Activated CD8-positive, alpha-beta memory T cell treated with anti-CD3 and anti-CD28 coated beads, Interleukin-2, amount 50 U/mL, for 4 hours (primary cell): ENCODE data around the gene LIMA1.
A peak's percentile ranks its signal among the peaks of the same experiment; 100 is the strongest.
"Not testable (repeated sequence)": the region's sequence is repeated elsewhere in the genome, so short reads cannot be mapped to it uniquely, and the experiment has no call there.

ENCODE experiments used
- DNase-seq: peaks from one replicate; pipeline ENCODE4 v3.0.0-alpha.2; 2020

Gene LIMA1

DNA sequence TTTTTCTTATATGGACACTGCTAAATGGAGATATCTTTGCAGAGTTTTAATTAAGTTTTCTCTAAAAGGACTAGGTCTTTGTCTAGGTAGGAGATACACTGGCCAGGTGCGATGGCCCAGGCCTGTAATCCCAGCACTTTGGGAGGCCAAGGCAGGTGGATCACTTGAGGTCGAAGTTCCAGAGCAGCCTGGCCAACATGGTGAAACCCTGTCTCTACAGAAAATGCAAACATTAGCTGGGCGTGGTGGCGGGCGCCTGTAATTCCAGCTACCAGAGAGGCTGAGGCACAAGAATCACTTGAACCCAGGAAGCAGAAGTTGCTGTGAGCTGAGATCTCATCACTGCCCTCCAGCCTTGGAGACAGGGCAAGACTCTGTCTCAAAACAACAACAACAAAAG, 99.1 kb downstream of the LIMA1 start:
- DNase-seq, result no peak

- no peak for DNase-seq
Observed at GRCh38 chr12:50182461-50182860, 100.9 kb downstream of the LIMA1 start.

DNA sequence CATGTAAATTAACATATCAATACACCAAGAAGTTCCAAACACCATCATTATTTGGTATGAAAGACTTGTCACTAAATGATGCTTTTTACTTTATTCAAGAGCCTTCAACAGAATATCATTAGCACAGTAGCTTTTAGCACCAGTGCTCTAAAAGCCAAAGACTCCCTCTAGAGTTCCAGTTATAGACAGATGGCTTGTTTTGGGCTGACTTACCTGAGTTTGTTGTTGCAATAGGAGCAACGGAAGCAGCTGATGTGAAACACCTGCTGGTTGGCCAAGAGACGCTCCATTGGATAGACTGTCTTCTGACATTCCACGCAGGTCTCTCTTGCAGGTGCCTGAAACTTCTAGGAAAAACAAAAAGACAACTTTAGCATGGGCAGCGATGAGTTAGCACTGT, 101.6 kb downstream of the LIMA1 start:
- no peak for DNase-seq

DNA sequence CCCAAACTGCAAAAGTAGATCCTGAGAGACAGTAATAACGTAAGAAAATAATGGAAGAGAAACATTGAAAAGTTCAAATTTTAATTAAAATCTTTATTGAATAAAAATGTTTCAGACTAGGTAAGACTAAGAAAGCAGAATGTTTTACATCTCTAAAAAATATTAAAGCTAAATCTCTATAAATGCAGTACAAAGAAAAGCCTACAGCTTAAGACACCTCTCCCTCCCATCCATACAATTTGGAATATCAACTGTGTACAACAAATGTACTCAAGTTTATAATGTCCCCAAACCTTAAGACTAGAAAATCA, 107.6 kb downstream of the LIMA1 start:
- no peak for DNase-seq

DNA sequence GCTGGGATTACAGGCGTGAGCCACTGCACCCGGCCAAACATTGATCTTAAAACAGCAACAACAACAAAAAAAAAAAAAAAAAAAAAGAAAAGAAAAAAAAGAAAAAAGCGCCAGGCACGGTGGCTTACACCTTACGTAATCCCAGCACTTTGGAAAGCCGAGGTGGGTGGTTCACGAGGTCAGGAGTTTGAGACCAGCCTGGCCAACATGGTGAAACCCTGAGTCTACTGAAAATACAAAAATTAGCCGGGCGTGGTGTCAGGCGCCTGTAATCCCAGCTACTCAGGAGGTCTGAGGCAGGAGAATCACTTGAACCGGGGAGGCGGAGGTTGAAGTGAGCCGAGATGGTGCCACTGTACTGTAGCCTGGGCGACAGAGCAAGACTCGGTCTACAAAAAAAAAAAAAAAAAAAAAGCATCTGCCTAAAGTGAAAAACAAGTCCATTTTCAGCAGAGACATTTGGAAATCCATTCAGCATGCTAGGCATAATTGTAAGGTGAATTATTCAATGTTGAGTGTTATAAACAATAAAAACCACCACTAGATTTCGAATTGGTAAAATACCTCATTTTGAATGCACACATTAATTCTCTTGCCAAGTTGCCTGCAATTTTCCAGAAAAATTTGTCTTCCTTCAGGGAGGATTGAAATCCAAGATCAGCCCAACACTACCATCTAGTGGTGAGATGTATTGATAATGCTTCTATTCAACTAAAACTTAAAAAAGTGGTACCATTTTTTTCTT, 108.2 kb downstream of the LIMA1 start:
- no peak for DNase-seq

- DNase-seq, result peak; percentile 94
Observed at GRCh38 chr12:50167049-50167828, 116.1 kb downstream of the LIMA1 start, which contains the start of gene CERS5. Gene CERS5, minus strand, starts transcription at chr12:50167369. Its CDS starts 72 bp downstream, at chr12:50167297.

GRCh38 chr12:50166799-50167048, 116.6 kb downstream of the LIMA1 start:
- peak; percentile 49 for DNase-seq

- DNase-seq, result no peak
Observed at GRCh38 chr12:50164963-50165362, 118.4 kb downstream of the LIMA1 start.

- DNase-seq, result no peak
Observed at GRCh38 chr12:50162230-50162629, 121.1 kb downstream of the LIMA1 start.

- no peak for DNase-seq
Observed at GRCh38 chr12:50160643-50161042, 122.7 kb downstream of the LIMA1 start.

- DNase-seq, result no peak
Observed at GRCh38 chr12:50157259-50157658, 126.1 kb downstream of the LIMA1 start.

DNA sequence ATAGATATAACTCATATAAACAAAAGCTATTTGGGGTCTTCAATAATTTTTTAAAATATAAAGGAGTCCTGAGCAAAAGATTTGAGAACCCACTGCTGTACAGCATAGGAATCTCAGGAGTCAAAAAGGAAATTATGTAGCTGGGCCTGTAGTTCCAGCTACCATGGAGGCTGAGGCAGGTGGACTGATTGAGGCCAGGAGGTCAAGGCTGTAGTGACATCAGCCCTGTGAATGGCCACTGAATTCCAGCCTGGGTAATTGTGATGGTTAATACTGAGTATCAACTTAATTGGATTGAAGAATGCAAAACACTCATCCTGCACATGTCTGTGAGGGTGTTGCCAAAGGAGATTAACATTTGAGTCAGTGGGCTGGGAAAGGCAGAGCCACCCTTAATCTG, 126.7 kb downstream of the LIMA1 start:
- no peak for DNase-seq

GRCh38 chr12:50154947-50155346, 128.4 kb downstream of the LIMA1 start:
- DNase-seq, result not testable (repeated sequence)

DNA sequence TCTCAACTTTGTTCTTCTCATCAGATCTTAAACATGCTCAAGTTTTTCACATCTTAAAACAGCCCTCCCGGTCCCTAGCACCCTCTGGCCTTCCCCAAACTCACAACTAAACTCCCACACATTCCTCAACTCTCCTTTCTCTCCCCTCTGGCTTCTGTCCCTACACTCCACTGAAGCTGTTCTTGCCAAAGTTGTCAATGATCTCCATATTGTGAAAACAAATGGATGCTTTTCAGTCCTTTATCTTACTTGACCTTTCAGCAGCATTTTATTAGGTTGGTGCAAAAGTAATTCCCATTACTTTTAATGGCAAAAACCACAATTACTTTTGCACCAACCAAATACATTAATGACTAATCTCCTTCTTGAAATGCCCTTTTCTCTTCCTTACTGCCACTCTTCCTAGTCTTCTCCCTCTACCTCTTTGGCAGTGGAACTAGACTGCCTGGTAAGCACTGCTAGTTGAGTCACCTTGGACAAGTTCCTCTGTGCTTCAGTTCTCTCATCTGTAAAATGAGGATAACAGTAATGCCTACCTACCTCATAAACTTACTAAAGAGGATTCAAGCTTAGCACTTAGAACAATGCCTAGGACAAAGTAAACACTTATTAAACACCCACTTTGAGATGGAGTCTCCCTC, 132.2 kb downstream of the LIMA1 start:
- no peak for DNase-seq

DNA sequence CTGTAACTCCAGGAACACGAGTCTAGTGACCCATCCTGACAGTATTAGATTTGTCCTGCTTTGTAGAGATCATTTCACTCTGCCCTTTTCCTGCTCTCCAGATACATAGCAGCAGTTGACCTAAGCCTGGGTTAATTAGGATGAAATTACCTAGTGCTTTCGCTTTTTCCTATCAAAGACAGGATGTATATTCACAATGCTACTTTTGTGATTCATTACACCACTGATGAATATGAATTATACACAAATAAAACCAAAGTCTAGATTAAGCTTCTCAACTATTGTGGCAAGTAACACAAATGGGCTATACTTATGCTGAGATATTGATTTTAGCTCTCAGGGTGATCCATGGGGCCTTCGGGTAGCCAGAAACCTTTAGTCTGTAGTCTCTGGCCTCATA, 134.0 kb downstream of the LIMA1 start:
- DNase-seq, result no peak

DNA sequence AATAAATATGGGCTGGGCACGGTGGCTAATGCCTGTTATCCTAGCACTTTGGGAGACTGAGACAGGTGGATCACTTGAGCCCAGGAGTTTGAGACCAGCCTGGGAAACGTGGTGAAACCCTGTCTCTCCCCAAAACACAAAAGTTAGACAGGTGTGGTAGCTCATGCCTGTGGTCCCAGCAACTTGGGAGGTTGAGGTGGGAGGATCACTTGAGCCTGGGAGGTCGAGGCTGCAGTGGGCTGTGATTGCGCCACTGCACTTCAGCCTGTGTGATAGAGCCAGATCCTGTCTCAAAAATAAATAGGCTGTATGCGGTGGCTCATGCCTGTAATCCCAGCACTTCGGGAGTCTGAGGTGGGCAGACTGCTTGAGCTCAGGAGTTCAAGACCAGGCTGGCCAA, 135.3 kb downstream of the LIMA1 start:
- not testable (repeated sequence) for DNase-seq

DNA sequence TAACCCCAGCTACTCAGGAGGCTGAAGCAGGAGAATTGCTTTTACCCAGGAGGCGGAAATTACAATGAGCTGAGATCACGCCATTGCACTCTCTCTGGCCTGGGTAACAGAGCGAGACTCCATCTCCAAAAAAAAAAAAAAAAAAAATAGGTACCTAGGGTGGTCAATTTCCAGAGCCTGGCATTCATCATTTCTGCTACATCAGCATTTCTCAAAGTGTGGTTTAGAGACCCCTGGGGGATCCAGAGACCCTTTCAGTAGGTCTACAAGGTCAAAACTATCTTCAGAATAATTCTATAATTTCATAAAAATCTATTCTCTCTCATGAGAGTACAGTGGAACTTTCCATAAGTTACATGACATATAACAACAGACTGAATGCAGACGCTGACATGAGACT, 136.0 kb downstream of the LIMA1 start:
- no peak for DNase-seq

DNA sequence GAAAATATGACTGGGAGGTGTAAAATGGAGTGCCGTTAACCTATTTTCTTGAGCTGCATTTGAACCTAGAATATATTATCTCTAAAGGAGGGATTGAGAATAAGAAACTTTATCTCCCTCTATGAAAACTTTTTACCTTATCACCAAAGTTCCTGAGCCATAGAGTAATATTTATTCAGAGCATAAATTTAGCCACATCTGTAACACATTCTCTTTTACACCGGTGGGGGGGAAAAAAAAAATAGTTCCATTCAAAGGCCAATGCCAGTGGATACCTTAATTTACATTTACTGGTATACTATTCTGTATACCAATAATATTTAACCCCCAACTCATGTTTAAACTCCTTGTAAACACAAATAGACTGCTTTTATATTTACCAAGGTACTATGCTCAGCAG, 137.9 kb downstream of the LIMA1 start:
- no peak for DNase-seq

- no peak for DNase-seq
Observed at GRCh38 chr12:50142993-50143392, 140.3 kb downstream of the LIMA1 start.

DNA sequence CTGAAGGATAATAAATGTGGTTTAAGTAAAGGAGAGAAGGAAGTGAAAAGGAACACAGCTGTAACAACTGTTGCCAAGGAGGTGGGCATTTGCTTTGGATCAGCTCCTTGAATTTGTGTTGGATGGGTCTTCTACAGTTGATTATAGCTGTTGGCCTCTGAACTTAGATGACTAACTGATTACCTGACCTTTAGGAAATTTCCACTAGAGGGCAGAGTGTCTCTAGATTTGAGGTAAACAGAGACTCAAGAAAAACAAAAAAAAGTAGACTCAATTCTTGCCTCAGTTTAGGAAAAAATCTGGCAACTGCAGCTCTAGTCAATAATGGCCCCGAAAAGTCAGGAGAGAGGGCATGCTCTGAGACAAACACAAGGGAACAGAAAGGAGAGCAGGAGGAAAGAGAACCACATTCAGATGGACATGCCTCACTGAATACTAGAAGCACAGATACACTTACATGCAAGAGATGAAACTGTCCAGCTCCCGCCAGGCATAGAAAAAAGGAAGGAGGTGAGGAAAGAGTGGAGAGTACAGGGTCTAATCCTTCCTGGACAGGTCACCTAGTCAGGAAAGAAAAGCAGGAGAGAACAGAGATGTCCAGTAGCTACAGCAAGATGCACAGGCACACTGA, 150.7 kb downstream of the LIMA1 start:
- DNase-seq, result no peak

GRCh38 chr12:50129290-50129689, 154.0 kb downstream of the LIMA1 start:
- DNase-seq, result no peak

DNA sequence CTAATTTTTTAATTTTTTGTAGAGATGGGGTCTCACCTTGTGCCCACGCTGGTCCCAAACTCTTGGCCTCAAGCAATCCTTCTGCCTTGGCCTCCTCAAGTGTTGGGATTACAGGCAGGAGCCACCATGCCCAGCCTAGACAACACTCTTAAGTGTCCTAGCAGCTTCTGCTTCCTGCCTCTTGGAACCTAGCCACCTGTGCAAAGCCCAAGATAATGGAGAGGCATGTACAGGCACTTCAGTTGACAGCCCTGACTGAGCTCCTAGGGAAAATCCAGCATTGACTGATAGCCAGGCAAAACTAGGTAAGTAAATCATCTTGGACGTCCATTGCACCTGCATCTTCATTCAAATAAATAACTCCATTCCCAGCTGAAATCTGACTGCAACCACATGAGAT, 155.8 kb downstream of the LIMA1 start:
- DNase-seq, result no peak
